IgD-negative memory B cell (primary cell): ENCODE results near the gene EPB41L5. TPM values are rescaled to one million over a fixed set of nuclear protein-coding genes. Genes with fewer than 3 reads are reported as not detected.
A peak's percentile ranks its signal among the peaks of the same experiment; 100 is the strongest.

Experiments used
- H3K27ac Mint-ChIP-seq, 3 donors: one replicate each; pipeline ENCODE4 v1.8.0; 2020 to 2022; ENCODE audit warnings: mild to moderate bottlenecking in 3 of 3, mixed read lengths in 3 of 3, moderate library complexity in 1 of 3
- H3K27me3 Mint-ChIP-seq: one replicate; pipeline ENCODE4 v1.8.0; 2021; ENCODE audit warnings: mixed read lengths
- H3K36me3 Mint-ChIP-seq: one replicate; pipeline ENCODE4 v1.8.0; 2020; ENCODE audit warnings: mild to moderate bottlenecking, mixed read lengths
- H3K4me1 Mint-ChIP-seq, 3 donors: one replicate each; pipeline ENCODE4 v1.8.0; 2020 to 2022; ENCODE audit warnings: mixed read lengths in 3 of 3, mild to moderate bottlenecking in 1 of 3
- H3K4me3 Mint-ChIP-seq, 4 donors: one replicate each; pipeline ENCODE4 v1.8.0; 2020 to 2022; ENCODE audit warnings: mild to moderate bottlenecking in 4 of 4, mixed read lengths in 4 of 4, moderate library complexity in 3 of 4
- H3K9me3 Mint-ChIP-seq, 3 donors: one replicate each; pipeline ENCODE4 v1.8.0; 2020 to 2021; ENCODE audit warnings: mixed read lengths in 3 of 3, mild to moderate bottlenecking in 1 of 3
- polyA plus RNA-seq: library from polyadenylated mRNA; unstranded; fragments of 300-500 nt; fragmentation: Illumina TruSeq; gene quantifications from one replicate; pipeline ENCODE4 v1.2.3, GENCODE V29; 2021

Gene EPB41L5
- polyA plus RNA-seq, 1 donor from 2014 or later = 3.9 TPM

DNA sequence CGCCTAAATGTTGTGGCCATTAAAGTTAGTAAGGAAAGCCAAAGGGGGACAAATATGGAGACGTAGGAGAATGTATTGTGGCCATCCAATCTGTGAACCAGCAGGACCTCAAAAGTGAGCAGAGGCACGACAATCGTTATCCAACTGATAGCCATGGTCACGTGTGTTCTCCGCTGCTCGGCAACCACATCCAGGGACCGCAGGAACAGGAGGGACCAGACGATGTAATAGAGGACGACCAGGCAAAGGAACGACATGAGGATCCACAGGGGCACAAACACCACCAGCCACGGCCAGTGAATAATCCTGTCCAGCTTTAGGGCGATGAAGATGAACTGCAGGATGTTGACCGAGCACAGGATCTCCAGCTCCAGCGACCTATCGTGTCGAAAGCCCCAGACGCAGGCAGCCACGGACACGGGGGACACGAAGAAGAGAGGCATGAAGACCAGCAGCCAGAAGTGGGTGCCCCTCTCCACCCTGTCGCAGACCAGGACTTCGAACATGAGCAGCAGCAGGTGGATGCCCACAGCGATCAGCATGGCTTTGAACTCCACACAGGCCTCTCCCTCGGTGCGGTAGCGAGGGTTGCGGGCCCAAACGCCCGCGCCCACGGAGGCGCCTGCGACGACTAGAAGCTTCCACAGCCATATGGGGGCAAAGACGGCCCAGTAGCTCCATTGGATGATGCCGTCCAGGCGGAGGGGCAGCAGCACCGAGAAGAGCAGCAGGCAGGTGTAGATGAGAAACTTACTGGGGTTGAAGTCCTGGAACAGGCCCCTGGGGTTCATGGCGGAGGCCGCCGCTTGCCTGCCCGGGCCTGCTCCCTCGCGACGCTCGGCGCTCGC, 209.5 kb downstream of the EPB41L5 start:
- peaks cover 15 to 30% (median 29%) of the 10 kb centered on the region in 3 donors for H3K4me1 Mint-ChIP-seq

GRCh38 chr2:120223034-120223912, 210.4 kb downstream of the EPB41L5 start, which contains the start of gene TMEM185B:
TSS of gene TMEM185B (minus strand) at chr2:120223400. CDS start at chr2:120222976, 424 bp downstream.
- H3K27me3 Mint-ChIP-seq = no peaks in the 10 kb centered on the region
- H3K9me3 Mint-ChIP-seq = no peaks in the 10 kb centered on the region
- peak within 1 kb of the TSS; percentile 95 to 97 (median 97) for H3K27ac Mint-ChIP-seq
- H3K4me3 Mint-ChIP-seq = peak within 1 kb of the TSS; percentile 87 to 96 (median 96)
- peaks cover 17 to 30% (median 28%) of the 10 kb centered on the region in 3 donors for H3K4me1 Mint-ChIP-seq
- H3K36me3 Mint-ChIP-seq = peaks cover 4% of the 10 kb centered on the region

More for the DNA sequence above, 209.5 kb downstream of the EPB41L5 start:
- H3K4me3 Mint-ChIP-seq = peak overlapping the region; percentile 79 to 96 (median 92)
- H3K27me3 Mint-ChIP-seq = no peaks in the 10 kb centered on the region
- H3K9me3 Mint-ChIP-seq = no peaks in the 10 kb centered on the region
- H3K36me3 Mint-ChIP-seq = peaks cover 4% of the 10 kb centered on the region
- peak overlapping the region; percentile 95 to 97 (median 97) for H3K27ac Mint-ChIP-seq

GRCh38 chr2:120224256-120224655, 211.4 kb downstream of the EPB41L5 start:
- Mint-ChIP-seq H3K4me3 (peak overlapping the region; percentile 87 to 96 (median 96)), H3K27ac (peak overlapping the region in 2 of 3 donors; percentile 86 to 97), H3K4me1 (peaks cover 22 to 34% (median 31%) of the 10 kb centered on the region in 3 donors), H3K27me3 (no peaks in the 10 kb centered on the region), H3K36me3 (peaks cover 4% of the 10 kb centered on the region), H3K9me3 (no peaks in the 10 kb centered on the region)

DNA sequence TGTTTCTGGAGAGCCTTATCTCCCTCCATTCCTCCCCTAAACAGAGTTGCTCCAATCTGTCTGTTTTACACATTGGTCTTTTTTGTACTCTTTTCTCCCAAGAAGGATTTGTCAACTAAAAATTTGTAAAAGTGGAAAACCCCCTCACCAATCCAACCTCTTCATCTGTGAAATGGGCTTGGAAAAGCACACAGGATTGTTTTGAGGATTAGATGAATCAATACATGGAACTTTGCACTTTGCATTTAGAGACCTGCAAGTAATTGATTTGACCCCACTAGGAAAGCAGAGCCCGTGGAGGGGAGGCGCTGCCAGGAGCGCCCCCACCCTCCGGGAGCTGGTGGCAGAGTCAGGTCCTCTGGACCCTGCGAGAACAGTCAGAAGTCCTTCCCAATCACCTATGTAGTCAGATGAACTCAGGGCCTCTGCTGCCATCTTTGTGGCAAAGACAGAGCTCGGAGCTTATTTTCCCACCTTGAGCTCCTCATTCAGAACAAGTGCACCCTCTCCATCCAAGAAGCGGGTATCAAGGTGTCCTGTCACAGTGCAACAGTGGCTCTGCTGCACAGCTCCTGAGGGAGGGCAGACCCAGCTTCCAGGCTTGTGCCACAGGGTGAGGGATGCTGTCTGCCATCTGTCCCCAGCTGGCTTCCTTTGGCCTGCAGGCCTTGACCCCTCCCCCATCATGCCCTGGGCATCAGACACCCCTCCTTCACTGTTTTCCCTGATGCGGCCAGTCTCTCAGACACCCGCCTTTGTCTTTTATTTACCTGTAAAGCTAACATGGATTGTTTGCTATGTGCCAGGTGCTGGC, 212.1 kb downstream of the EPB41L5 start:
- Mint-ChIP-seq H3K36me3 (peaks cover 4% of the 10 kb centered on the region), H3K9me3 (no peaks in the 10 kb centered on the region), H3K27ac (peak overlapping the region in 2 of 3 donors; percentile 46 to 97)

DNA sequence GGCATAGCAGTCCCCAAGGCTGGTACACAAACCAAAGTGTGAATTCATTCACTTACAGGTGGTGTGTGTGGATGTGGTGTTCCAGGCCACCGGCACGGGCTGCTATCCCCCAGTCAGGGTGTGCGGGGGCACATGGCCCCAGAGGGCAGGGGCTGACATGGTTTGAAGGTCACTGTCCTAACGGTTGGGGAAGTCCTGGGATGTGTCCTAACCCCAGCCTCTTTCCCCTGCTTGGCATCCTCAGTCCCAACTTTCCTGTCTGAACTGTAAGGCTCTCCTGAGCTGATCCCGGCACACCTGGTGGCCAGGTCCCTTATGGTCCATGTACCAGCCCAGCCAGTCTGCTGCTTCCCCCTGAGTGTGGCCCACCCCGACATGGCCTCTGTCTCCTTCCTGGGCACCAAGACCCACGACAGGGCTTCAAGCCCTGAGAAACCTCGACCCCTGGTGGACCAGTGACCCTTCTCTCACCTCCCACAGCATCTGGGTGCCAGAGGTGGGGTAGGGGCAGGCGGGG, 212.7 kb downstream of the EPB41L5 start:
- H3K4me3 Mint-ChIP-seq = peak overlapping the region in 2 of 4 donors; percentile 49 to 96
- peaks cover 25 to 39% (median 34%) of the 10 kb centered on the region in 3 donors for H3K4me1 Mint-ChIP-seq
- H3K27me3 Mint-ChIP-seq = no peaks in the 10 kb centered on the region
- peak overlapping the region; percentile 46 to 97 (median 83) for H3K27ac Mint-ChIP-seq
- no peaks in the 10 kb centered on the region for H3K9me3 Mint-ChIP-seq
- H3K36me3 Mint-ChIP-seq = peaks cover 3% of the 10 kb centered on the region

More for the DNA sequence above, 212.1 kb downstream of the EPB41L5 start:
- peaks cover 23 to 35% (median 33%) of the 10 kb centered on the region in 3 donors for H3K4me1 Mint-ChIP-seq
- H3K27me3 Mint-ChIP-seq = no peaks in the 10 kb centered on the region
- peak overlapping the region in 3 of 4 donors; percentile 45 to 96 (median 87) for H3K4me3 Mint-ChIP-seq

- Mint-ChIP-seq H3K4me1 (peaks cover 25 to 40% (median 35%) of the 10 kb centered on the region in 3 donors), H3K36me3 (no peaks in the 10 kb centered on the region), H3K27ac (peak overlapping the region; percentile 50 to 97 (median 83)), H3K4me3 (peak overlapping the region; percentile 21 to 96 (median 56)), H3K27me3 (no peaks in the 10 kb centered on the region), H3K9me3 (no peaks in the 10 kb centered on the region)
These were observed 213.4 kb downstream of the EPB41L5 start for GRCh38 chr2:120226316-120226715.

DNA sequence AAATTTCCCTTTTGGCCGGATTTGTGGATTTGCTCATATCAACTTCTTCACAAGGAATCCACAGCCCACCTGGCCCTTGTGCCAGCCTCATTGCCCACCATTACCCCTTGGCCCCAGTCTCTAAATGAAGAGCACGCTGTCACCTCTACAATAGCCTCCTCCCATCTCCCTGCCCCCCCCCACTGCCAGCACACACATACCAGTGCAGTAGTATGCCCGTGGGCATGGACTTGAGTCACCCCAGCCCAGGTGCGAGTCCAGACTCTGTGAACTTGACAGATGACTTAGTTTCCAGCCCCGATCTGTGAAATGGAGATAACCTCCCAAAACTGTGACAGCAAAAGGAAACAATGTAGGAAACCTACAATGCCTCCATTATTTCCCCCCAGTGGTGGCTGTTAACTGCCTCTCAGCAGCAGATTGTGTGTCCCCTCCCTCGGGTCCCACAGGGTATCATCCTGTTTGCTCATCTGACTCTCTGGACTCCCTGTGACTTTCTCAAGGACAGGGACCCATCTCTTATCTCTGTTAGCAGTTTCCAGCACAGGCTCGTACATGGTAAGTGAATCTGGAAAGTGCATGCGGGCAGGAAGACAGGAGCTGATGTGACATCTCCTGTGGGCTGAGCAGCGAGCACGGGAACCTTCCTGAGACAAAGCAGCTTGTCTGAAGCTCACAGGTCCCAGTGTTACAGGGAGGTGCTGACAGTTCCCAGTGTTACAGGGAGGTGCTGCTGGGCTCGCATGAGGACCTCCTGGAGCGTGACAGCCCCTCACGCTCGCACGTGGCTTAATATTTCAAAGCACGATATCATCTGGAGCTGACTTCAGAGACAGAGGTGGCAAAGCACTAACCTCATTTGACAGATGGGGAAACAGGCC, 214.5 kb downstream of the EPB41L5 start:
- Mint-ChIP-seq H3K4me3 (peak overlapping the region in 1 of 4 donors; percentile 96), H3K36me3 (no peaks in the 10 kb centered on the region), H3K27me3 (no peaks in the 10 kb centered on the region), H3K4me1 (peaks cover 23 to 38% (median 26%) of the 10 kb centered on the region in 3 donors), H3K9me3 (no peaks in the 10 kb centered on the region), H3K27ac (peak overlapping the region in 2 of 3 donors; percentile 50 to 80)

- peaks cover 28 to 41% (median 32%) of the 10 kb centered on the region in 3 donors for H3K4me1 Mint-ChIP-seq
- no peaks in the 10 kb centered on the region for H3K9me3 Mint-ChIP-seq
- H3K27ac Mint-ChIP-seq = peak overlapping the region in 1 of 3 donors; percentile 12
- H3K4me3 Mint-ChIP-seq = peak overlapping the region in 2 of 4 donors; percentile 54 to 55
- H3K27me3 Mint-ChIP-seq = no peaks in the 10 kb centered on the region
- no peaks in the 10 kb centered on the region for H3K36me3 Mint-ChIP-seq
These were observed 215.6 kb downstream of the EPB41L5 start for GRCh38 chr2:120228503-120228902.

Other genes with a start within 250 kb of the EPB41L5 start
- 29.1 TPM for gene TMEM185B, start 210.3 kb downstream of the EPB41L5 start, polyA plus RNA-seq
- 81.7 TPM for gene RALB, start 239.8 kb downstream of the EPB41L5 start, polyA plus RNA-seq